Measurements from ENCODE around the gene PHF2. TPM values are rescaled to one million over a fixed set of nuclear protein-coding genes. Genes with fewer than 3 reads are reported as not detected.

Gene PHF2
- total RNA-seq, 4 donors from 2014 or later = 22.6 to 40.2 (median 28.4) TPM

DNA sequence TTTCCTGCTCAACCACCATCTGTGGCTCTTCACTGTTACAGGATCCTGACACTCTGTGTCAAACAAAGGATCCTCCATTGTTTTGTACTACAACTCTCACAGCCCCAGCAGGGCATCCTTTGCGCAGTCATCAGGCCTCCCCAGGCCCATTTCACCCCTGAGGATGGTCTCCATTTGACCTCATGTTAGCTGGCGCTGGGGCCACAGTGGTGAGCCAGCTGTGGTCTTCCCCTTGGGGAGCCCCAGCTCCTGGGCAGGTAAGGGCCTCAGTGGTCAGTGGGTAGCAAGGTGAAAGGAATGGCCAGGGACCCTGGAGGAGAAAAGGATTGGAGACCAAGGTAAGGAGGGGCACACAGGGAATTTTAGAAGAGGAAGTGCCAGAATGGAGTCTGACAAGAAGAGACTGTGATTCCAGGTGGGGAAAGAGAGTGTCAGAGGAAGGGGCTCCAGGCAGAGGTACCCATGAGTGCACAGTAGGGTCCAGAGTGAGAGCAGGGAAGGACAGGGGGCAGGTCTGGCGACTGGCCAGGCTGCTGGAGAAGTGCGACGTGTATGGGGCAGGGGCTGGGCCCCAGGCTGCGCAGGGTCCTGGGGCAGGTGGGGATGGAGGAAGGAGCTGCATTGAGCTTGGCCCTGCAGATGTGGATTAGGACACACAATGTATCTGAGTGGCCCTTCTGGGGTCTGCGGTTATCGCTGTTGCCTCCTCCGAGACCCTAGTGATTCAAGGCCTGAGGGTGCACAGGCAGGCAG lies 109.9 kb downstream of the PHF2 start:
- H3K36me3 ChIP-seq = no peaks in the 10 kb centered on the region
- DNase-seq (ENCODE audit: low spot score in 2 of 2) = no peak
- TF ChIP-seq, protein P1, sequence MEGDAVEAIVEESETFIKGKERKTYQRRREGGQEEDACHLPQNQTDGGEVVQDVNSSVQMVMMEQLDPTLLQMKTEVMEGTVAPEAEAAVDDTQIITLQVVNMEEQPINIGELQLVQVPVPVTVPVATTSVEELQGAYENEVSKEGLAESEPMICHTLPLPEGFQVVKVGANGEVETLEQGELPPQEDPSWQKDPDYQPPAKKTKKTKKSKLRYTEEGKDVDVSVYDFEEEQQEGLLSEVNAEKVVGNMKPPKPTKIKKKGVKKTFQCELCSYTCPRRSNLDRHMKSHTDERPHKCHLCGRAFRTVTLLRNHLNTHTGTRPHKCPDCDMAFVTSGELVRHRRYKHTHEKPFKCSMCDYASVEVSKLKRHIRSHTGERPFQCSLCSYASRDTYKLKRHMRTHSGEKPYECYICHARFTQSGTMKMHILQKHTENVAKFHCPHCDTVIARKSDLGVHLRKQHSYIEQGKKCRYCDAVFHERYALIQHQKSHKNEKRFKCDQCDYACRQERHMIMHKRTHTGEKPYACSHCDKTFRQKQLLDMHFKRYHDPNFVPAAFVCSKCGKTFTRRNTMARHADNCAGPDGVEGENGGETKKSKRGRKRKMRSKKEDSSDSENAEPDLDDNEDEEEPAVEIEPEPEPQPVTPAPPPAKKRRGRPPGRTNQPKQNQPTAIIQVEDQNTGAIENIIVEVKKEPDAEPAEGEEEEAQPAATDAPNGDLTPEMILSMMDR (IDR thresholded peaks at IDR 0.05) = no peak
- no peak for TF ChIP-seq POLR2AphosphoS5 (IDR thresholded peaks at IDR 0.05)
- no peak for TF ChIP-seq POLR2A (IDR thresholded peaks at IDR 0.05)
- no peak for TF ChIP-seq EP300 (IDR thresholded peaks at IDR 0.05)
- no peak overlapping the region for H3K4me3 ChIP-seq
- peaks cover 18% of the 10 kb centered on the region for H3K9me3 ChIP-seq
- peaks cover 2% of the 10 kb centered on the region for H3K27me3 ChIP-seq
- H3K4me1 ChIP-seq = peaks cover 8% of the 10 kb centered on the region
- WGBS = 95% methylated on average over 9 of the region's 9 CpGs
- H3K27ac ChIP-seq = no peak overlapping the region

GRCh38 chr9:93686880-93687236 lies 110.5 kb downstream of the PHF2 start:
- peaks cover 24% of the 10 kb centered on the region for H3K9me3 ChIP-seq

GRCh38 chr9:93690618-93691017 lies 114.2 kb downstream of the PHF2 start:
- DNase-seq (ENCODE audit: low spot score in 2 of 2) = no peak
- peaks cover 2% of the 10 kb centered on the region for H3K27me3 ChIP-seq
- H3K4me3 ChIP-seq = no peak overlapping the region
- no peaks in the 10 kb centered on the region for H3K4me1 ChIP-seq
- no peak overlapping the region for H3K27ac ChIP-seq
- WGBS = 89% methylated on average over 1 of the region's 1 CpG
- TF ChIP-seq EP300 (IDR thresholded peaks at IDR 0.05) = no peak
- TF ChIP-seq, protein P1 (IDR thresholded peaks at IDR 0.05) = no peak
- no peak for TF ChIP-seq POLR2AphosphoS5 (IDR thresholded peaks at IDR 0.05)
- TF ChIP-seq POLR2A (IDR thresholded peaks at IDR 0.05) = no peak
- H3K9me3 ChIP-seq = peaks cover 26% of the 10 kb centered on the region
- no peaks in the 10 kb centered on the region for H3K36me3 ChIP-seq

More at GRCh38 chr9:93686880-93687236, 110.5 kb downstream of the PHF2 start:
- TF ChIP-seq EP300 (IDR thresholded peaks at IDR 0.05) = no peak
- TF ChIP-seq POLR2A (IDR thresholded peaks at IDR 0.05) = no peak
- TF ChIP-seq, protein P1 (IDR thresholded peaks at IDR 0.05) = no peak
- no peak for TF ChIP-seq POLR2AphosphoS5 (IDR thresholded peaks at IDR 0.05)
- DNase-seq (ENCODE audit: low spot score in 2 of 2) = no peak
- Histone ChIP-seq H3K27me3 (peaks cover 2% of the 10 kb centered on the region), H3K27ac (no peak overlapping the region), H3K36me3 (no peaks in the 10 kb centered on the region), H3K4me3 (no peak overlapping the region), H3K4me1 (peaks cover 7% of the 10 kb centered on the region)
- 86% methylated on average over 2 of the region's 3 CpGs for WGBS

DNA sequence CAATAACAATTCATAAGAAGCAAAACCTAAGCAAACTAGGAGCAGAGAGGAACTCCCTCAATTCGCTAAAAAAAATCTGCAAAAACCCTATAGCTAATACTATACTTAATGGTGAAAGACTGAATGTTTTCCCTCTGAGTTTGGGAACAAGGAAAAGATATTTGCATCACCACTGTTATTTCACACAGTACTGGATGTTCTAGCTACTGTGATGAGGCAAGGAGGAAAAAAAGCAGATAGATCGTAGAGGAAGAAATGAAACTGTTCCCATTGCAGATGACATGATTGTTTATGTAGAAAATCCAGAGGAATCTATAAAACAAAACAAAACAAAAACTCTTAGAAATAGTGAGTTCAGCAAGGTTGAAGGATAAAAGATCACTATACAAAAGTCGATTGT lies 116.7 kb downstream of the PHF2 start:
- peaks cover 26% of the 10 kb centered on the region for H3K9me3 ChIP-seq
- no peaks in the 10 kb centered on the region for H3K27me3 ChIP-seq
- TF ChIP-seq POLR2A (IDR thresholded peaks at IDR 0.05) = no peak
- TF ChIP-seq, protein P1 (IDR thresholded peaks at IDR 0.05) = no peak
- no peak for TF ChIP-seq EP300 (IDR thresholded peaks at IDR 0.05)
- TF ChIP-seq POLR2AphosphoS5 (IDR thresholded peaks at IDR 0.05) = no peak
- no peak overlapping the region for H3K27ac ChIP-seq
- WGBS = 85% methylated on average over 3 of the region's 3 CpGs
- no peaks in the 10 kb centered on the region for H3K4me1 ChIP-seq
- no peak for DNase-seq (ENCODE audit: low spot score in 2 of 2)
- no peak overlapping the region for H3K4me3 ChIP-seq
- no peaks in the 10 kb centered on the region for H3K36me3 ChIP-seq

- DNase-seq (ENCODE audit: low spot score in 2 of 2) = no peak
- Histone ChIP-seq H3K9me3 (no peaks in the 10 kb centered on the region), H3K36me3 (no peaks in the 10 kb centered on the region), H3K4me3 (no peak overlapping the region), H3K27ac (no peak overlapping the region), H3K4me1 (no peaks in the 10 kb centered on the region), H3K27me3 (no peaks in the 10 kb centered on the region)
- no peak for TF ChIP-seq EP300 (IDR thresholded peaks at IDR 0.05)
- TF ChIP-seq POLR2A (IDR thresholded peaks at IDR 0.05) = no peak
- TF ChIP-seq POLR2AphosphoS5 (IDR thresholded peaks at IDR 0.05) = no peak
- TF ChIP-seq, protein P1 (IDR thresholded peaks at IDR 0.05) = no peak
- WGBS = 88% methylated on average over 23 of the region's 28 CpGs
Measured at GRCh38 chr9:93697352-93698139, 121.2 kb downstream of the PHF2 start.

Measured in suprapubic skin (tissue), 4 donors.